GM21576 (cell line): ENCODE results near the gene SAE1.
"Not testable (repeated sequence)": the region's sequence is repeated elsewhere in the genome, so short reads cannot be mapped to it uniquely, and the experiment has no call there.

Experiments
- ATAC-seq: cut with Tn5 transposase; IDR thresholded peaks from one replicate; pipeline ENCODE4 v1.9.1; 2021; ENCODE audit warnings: mild to moderate bottlenecking, moderate library complexity; ENCODE audit not compliant: unreplicated experiment

SAE1 gene

DNA sequence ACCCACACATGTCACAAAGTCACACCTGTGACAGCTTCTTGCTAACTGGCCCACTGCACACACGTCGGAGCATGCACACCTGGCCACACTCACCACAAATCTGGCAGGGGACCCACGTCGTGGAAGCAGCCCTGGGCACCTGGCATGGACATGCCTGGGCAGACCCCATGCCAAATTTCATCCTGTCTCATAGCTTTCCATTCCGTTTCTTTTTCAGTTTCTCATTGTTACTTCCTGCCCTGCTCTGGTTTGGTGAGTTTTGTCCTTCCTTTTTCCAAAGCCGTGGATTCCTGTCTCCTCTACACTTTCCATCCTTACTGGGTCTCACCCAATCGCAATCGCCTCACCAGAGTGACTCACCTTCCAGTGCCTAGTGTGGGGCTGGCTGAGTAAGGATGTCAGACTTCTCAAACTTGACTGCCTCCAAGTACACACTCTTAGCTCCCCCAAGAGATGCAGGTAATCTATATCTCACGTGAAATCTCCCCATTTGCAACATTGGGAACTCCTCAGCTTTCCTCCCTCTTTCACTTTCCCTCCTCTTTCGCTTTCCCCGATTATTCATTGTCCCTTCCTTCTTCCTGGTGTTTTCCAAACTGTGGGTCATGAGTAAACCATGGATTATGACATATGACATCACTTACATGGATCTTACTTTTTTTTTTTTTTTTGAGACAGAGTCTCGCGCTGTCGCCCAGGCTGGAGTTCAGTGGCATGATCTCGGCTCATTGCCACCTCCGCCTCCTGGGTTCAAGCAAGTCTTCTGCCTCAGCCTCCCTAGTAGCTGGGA is 102.0 kb downstream of the SAE1 start:
- ATAC-seq = no peak

DNA sequence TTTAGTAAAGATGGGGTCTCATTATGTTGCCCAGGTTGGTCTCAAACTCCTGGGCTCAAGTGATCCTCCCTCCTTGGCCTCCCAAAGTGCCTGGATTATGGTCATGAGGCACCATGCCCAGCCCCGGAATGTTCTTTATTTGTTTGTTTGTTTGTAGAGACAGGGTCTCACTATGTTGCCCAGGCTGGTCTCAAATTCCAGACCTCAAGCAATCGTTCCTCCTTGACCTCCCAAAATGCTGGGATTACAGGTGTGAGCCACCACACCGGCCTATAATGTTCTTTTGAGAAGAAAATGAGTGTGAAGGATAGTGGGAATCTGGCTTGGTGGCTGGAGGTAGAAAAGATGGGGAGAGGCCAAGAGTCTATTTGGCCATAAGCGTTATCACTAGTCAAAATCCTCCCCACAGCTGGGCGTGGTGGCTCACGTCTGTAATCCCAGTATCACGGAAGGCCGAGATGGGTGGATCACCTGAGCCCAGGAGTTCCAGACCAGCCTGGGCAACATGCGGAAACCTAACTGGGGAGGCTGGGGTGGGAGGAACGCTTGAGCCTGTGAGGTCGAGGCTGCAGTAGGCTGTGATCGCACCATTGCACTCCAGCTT is 105.5 kb downstream of the SAE1 start:
- no peak for ATAC-seq

DNA sequence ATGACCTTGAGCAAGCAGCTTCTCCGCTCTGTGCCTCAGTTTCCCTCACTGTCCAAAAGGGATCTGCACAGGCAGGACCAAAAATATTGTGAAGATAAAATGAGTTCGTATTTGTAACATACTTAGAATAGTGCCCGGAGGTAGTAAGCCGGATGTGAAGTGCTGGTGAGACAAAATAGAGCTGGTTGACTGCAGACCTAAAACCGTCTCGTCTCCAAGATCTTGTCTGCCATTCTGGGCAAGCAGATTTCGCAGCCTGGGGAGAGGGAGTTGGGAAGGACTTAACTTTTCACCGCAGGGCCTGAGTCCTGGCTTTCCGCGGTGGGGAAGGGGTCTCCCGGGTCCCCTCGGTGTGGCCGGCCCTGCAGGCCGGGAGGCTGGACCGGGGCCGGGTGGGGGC is 108.5 kb downstream of the SAE1 start:
- no peak for ATAC-seq

DNA sequence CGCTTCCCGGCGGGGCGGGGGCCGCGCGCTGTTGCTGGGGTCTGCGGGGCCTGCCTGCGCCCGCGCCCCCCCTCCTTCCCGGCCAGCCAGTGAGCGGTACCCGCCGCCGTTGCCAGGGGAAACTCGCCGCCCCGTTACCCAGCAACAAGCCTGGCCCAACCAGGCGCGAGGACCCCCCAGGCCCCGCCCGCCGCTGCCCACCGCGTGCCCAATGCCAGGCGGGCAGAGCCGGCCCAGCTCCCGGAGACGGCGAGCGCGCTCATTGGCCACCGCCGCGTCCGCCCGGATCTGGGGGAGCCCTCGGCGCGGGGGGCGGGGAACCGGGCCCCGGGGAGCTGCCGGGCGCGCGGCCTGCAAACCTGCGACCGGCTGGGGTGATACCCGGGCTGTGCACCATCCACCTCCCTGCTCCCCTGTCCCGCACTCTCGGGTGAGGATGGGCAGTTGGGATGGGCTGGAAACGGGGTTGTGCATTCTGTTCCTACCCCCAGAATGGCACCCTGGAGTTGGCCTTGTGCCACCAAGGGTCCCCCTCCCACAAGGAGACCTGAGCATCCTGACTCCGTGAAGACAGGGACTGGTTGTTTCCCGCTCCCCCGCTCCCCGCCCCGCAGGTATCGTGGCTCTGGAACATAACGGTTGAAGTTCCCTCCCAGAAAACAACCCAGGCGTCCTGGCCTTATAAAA is 109.1 kb downstream of the SAE1 start:
- ATAC-seq = no peak

DNA sequence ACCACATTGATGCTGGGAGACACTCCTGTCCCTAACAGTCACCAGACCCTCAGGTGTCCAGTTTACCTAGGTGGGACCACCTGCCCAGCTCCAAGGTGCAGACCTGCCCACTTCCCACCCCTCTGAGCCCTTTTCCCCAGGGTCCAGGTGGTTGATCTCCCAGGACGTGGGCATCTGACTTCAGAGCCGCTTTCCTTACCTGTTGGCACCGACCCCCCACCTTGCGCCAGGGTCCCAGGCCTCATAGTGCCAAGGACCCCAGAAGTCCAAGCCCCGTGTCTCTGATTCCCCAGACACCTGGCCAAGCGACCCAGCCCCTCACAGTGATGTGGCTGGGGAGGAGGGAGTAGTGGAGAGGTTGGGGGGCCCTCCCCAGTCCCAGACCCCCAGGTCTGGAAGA is 109.9 kb downstream of the SAE1 start:
- no peak for ATAC-seq

DNA sequence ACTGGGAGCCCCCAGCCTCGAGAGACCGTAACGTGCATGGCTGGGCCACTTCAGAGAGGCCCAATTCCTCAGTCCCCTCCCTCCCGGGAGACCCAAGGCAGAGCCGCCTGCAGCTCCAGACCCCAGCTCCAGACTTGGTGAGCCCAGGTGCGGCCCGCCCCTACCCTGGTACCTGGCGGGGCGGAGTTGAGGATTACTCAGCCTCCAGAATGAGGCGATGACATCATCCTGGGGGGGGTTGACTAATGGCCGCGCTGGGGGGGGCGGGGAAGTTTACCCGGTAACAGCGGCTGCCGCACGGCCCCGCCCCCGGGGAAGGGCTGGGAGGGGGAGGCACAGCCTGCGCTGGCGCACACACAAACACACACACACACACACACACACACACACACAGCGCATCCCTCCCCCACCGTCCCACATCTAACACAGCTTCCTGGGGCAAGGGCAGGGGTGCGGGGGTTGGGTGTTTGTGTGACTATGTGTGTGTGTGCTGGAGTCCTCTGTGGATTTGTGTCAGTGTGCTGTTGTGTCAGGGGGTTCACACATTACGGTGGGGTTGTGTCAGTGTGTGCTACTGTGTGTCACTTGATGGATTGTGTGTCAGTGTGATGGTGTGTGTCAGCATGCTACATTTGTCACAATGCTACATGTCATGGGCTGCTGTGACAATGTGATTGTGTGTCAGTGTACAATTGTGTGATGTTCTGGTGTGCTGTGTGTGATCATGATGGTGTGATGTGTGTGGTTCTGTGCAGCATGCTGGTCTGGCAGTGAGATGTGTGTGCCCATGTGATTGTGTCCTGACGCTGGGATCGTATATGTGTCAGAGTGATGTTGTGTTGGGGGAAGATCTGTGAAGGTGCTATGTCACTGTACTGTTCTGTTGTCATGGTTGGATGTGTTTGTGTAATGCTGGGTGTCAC is 110.6 kb downstream of the SAE1 start:
- no peak for ATAC-seq

DNA sequence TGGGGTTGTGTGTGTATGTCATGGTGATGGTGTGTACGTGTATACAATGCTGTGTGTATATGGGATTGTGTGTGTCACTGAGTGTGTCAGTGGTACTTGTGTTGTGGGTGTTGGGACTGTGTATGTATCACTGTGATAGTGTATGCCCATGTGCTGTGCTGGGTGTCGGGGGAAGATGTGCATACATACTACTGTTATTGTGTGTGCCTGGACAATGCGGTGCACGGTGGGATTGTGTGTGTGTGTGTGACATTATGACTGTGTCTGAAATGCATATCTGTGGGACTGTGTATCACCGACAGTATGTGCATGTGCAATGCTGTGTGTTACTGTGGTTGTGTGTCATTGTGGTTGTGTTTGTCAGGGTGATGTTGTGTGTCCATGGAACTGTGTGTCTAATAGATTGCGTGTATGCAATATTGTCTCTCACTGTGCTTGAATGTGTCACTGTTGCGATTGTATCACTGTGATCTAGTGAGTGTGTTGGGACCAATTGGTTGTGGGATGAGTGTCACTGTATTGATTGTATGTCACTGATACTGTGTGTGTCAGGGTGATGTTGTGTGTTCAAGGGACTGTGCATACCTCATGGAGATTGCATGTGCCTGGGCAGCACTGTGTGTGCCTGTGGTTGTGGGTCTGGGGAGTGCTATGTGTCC is 111.4 kb downstream of the SAE1 start:
- no peak for ATAC-seq

DNA sequence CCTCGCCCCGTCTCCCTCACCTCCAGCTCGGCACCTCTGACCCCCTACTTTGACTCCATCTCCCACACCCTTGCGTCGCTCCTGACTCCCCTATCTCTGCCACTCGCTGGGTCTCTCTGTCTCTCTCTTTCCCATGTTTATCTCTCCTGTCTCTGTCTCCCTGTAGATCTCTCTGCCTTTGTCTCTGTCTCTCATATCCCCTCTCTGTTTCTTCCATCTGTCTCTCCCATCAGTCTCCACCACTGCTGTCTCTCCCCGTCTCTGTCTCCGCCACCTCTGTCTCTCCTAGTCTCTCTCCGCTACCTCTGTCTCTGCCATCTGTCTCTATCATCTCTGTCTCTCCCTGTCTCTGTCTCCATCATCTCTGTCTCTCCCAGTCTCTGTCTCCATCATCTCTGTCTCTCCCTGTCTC is 112.7 kb downstream of the SAE1 start:
- no peak for ATAC-seq

DNA sequence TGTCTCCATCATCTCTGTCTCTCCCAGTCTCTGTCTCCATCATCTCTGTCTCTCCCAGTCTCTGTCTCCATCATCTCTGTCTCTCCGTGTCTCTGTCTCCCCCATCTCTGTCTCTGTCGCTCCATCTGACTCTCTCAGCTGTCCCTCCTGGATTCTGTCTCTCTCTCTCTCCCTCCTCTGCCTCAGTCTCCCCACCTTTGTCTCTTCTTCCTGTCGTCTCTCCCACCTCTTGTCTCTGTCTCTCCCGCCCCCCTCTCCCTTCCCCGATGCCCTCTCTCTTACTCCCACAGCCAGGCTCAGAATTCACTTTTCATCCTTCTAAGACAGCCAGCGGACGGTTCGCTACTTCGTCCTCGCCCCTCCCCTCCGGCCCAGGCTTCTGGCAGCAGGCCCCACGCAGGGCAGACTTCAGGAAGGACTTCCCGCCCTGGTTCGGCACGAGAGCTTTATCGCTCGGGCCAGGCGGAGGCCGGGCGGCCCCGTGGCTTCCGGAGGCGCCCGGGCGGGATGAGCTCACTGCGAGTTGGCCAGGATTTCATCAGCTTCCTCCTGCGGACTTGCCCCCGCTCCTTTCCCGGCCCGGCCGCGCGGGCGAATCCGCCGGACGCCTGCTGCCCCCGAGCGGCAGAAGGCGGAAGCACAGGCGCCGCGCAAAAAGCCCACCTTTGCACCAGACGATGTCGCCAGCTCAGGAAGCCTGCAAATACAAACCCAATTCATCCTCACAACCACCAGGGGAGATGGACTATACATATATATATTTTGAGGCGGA is 113.3 kb downstream of the SAE1 start:
- peak; percentile 61 for ATAC-seq

DNA sequence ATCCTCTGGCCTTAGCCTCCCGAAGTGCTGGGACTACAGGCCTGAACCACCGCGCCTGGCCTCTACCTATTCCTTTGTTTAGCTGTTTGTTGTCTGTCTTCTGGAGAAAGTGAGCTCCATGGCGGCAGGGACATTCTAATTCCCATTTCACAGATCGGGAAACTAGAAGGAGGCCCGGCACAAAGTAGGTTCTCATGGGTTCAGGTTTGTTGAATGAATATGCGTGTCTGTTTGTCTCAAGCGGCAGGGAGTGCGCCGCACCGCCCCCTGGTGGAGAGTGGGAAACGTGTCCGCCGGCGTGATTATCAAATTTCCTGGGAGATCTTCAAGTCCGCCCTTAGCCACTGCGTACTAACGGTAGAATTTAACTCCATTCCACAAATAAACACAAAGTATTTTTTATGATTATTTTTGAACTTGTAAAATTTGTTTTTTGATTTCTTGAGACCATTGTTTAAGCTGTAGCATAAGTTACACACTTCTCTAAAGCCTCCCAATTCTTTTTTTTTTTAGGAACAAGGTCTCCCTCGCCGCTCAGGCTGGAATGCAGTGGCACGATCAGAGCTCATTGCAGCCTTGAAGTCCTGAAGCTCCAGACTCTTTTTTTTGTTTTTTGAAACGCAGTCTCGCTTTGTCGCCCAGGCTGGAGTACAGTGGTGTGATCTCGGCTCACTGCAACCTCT is 116.8 kb downstream of the SAE1 start:
- no peak for ATAC-seq

DNA sequence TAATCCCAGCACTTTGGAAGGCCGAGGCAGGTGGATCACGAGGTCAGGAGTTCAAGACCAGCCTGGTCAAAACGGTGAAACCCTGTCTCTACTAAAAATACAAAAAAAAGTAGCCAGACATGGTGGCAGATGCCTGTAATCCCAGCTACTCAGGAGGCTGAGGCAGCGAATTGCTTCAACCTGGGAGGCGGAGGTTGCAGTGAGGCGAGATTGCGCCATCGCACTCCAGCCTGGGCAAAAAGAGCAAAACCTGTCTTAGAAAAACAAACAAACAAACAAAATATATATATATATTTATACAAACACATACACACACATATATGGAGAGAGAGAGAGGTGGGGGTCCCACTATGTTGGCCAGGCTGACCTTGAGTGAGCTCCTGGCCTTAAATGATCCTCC is 122.4 kb downstream of the SAE1 start:
- not testable (repeated sequence) for ATAC-seq

DNA sequence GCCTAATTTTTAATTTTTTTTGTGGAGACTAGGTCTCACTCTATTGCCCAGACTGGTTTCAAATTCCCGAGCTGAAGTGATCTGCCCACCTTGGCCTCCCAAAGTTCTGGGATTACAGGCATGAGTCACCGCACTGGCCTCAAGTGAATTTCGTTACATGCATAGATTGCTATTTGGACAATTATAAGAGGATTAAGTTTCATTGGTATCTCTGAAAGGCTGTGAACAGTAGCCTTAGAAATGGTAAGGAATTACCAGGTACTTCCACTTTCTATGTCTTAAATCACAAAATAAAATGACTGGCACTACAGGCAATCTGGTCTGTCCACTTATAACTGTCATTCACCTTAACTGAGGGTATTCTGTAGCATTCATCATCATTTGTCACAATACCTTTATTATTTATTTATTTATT is 122.8 kb downstream of the SAE1 start:
- ATAC-seq = no peak

DNA sequence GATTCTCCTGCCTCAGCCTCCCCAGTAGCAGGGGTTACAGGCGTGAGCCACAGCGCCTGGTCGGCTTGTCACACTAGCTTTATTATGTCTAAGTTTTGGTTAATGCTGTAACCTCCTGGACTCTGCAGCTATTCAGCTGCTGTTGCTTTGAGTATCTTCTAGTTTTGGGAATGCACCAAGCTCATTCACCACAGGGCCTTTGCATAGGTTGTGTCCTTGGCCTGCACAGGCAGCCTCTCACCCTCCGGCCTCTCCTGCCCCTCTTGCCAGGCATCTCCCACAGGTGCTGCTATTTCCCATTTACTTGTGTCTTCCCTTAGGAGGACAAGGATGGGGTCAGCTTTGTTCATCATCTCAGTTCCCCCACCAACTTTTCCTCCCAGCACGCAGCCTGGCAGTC is 123.3 kb downstream of the SAE1 start:
- ATAC-seq = no peak

DNA sequence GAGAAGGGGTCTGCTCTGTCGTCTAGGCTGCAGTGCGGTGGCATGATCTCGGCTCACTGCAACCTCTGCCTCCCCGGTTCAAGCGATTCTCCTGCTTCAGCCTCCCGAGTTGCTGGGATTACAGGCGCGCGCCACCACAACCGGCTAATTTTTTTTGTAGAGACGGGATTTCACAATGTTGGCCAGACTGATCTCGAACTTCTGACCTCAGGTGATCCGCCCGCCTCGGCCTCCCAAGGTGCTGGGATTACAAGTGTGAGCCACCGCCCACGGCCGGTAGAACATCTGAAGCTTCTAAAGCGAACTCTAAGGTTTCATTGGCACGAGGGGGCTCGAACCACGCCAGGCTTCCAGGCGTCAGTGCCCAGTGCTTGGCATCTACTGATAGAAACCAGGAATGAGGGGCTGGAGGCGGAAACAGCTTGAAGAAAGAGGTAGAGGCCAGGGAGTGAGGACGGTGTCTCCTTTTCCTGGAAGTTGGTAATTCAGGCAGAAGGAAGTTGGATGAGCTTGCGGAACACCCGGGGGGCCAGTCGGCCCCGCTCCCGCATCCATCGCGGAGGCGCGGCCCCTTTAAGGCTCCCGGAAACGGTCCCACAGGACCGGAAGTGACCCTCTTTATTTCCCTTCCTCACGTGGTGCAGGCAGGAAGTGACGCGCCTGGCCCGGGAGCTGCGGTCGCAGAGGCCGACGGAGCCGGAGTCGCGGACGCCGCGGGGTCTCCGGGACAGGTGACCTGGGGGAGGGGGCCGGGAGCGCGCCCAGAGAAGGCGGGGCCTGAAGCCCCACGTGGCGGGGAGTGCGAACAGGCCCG is 125.5 kb downstream of the SAE1 start, which contains the start of gene CCDC9:
Gene CCDC9, plus strand, starts transcription at position 647 of the 814 bp plus-strand sequence. CDS start 1,876 bp downstream, outside the sequence.
- peak; percentile 41 for ATAC-seq

DNA sequence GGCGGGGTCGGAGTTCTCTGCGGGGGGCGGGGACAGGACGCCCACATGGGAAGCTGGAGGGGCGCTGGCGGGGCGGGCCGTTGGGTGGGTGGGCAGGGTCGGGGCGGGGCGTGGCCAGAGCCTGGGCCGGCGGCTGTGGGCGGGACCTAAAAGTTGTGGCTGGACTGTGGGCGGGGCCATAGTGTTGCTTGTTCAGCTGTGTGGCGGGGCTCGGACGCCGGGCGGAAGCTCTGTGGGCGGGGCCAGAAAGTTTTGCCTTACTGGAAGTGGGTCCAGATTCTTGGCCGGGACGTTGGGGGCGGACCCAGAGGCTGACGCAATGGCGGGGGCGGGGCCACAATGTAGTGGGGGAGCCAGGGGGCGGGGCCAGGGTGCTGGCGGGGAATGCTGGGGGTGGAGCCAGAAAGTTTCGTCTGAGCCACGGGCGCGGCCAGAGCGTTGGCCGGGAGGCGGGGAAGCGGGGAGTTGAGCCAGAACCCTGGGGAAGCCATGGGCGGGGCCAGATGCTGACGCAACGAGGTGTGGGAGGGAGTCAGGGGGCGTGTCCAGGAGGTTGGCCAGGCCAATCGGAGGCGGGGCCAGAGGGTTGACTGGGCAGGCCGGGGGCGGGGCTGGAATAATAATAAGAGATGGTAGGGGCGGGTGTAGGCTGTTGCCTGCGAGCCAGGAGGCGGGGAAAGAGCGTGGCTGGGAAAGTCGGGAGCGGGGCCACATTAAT is 126.2 kb downstream of the SAE1 start:
- peak; percentile 62 for ATAC-seq

DNA sequence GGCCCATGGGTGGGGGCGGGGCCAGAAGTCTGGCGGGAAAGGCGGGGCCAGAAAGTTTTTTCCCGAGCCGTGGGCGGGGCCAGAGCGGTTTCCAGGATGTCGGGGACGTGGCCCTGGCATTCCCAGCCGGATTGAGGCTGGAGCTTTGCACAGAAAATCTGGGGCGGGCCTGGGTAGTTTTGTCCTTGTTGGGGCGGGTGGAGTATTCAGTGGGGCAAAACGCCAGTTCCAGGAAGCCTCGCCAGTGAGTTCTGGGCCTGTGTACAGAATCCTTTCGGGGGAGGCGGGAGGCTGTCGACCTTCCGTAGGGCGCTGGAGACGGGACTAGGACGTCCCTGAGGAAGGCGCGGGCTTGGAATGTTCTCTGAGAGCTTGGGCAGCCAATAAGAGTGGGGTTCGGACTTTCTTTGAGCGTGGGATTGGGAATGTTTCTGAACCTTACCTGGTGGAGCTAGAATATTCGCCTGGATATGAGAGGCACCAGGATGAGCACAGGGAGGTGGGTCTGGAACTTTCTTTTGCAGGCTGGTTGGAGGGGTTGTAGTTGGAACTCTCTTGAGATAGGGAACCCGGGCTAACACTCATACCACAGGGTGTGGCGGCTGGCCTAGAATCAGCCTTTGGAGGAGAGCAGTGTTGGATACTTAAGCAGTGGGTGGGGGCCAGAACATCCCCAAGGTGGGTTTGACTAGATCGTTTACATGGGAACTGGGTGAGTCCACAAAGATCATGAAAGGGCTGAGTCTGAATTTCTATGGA is 127.0 kb downstream of the SAE1 start:
- ATAC-seq = no peak

DNA sequence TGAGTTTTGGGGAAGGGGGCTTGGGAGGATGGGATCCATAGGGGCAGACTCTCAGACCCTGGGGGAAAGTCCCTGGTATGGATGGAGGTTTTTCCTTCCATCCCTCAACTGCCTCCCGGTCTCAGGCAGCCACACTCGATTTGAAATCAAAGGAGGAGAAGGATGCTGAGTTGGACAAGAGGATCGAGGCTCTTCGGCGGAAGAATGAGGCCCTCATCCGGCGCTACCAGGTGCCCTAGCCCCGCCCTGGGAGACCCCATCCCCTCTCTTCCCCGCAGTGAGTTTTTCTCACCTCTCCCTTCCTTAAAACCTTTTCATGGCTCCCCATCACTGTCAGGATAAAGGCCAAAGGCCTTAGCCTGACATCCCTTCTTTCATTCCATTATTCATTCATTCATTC is 127.8 kb downstream of the SAE1 start:
- no peak for ATAC-seq
